Activated T-cell treated with anti-CD3 and anti-CD28 coated beads, Interleukin-2, amount 50 U/mL, for 4 hours (primary cell): ENCODE results near the gene CLRN2. TPM values are rescaled to one million over a fixed set of nuclear protein-coding genes. Genes with fewer than 3 reads are reported as not detected.

Experiments
- ATAC-seq, 2 donors: fragments of 200-7000 bp; cut with Tn5 transposase; one replicate each; pipeline ENCODE4 v1.10.0; 2021
- DNase-seq: peaks from one replicate; pipeline ENCODE4 v3.0.0-alpha.2; 2020
- H3K27me3 Mint-ChIP-seq: one replicate; pipeline ENCODE4 v1.8.0; 2021; ENCODE audit warnings: low read depth, mixed read lengths
- H3K36me3 Mint-ChIP-seq: one replicate; pipeline ENCODE4 v1.8.0; 2022; ENCODE audit warnings: mixed read lengths; ENCODE audit not compliant: insufficient read depth
- H3K4me1 Mint-ChIP-seq: one replicate; pipeline ENCODE4 v1.8.0; 2021; ENCODE audit warnings: low read depth, mixed read lengths
- H3K4me3 Mint-ChIP-seq: one replicate; pipeline ENCODE4 v1.8.0; 2021; ENCODE audit warnings: mild to moderate bottlenecking, moderate library complexity, mixed read lengths
- H3K9me3 Mint-ChIP-seq: one replicate; pipeline ENCODE4 v1.8.0; 2021; ENCODE audit warnings: mixed read lengths
- total RNA-seq, 3 donors: library from RNA; stranded (reverse); gene quantifications; one replicate each; pipeline ENCODE4 v1.2.1, GENCODE V29; 2021

The CLRN2 gene, protein sequence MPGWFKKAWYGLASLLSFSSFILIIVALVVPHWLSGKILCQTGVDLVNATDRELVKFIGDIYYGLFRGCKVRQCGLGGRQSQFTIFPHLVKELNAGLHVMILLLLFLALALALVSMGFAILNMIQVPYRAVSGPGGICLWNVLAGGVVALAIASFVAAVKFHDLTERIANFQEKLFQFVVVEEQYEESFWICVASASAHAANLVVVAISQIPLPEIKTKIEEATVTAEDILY
- not detected for total RNA-seq

GRCh38 chr4:17514865-17515264, at the start of gene CLRN2:
CLRN2 (plus strand) TSS chr4:17515165; CDS start chr4:17515267, 102 bp downstream.
- Mint-ChIP-seq H3K9me3 (no peaks in the 10 kb centered on the region), H3K27me3 (peaks cover 18% of the 10 kb centered on the region), H3K36me3 (peaks cover 1% of the 10 kb centered on the region), H3K4me3 (no peak within 1 kb of the TSS), H3K4me1 (peaks cover 19% of the 10 kb centered on the region)
- no peak for ATAC-seq
- no peak for DNase-seq

DNA sequence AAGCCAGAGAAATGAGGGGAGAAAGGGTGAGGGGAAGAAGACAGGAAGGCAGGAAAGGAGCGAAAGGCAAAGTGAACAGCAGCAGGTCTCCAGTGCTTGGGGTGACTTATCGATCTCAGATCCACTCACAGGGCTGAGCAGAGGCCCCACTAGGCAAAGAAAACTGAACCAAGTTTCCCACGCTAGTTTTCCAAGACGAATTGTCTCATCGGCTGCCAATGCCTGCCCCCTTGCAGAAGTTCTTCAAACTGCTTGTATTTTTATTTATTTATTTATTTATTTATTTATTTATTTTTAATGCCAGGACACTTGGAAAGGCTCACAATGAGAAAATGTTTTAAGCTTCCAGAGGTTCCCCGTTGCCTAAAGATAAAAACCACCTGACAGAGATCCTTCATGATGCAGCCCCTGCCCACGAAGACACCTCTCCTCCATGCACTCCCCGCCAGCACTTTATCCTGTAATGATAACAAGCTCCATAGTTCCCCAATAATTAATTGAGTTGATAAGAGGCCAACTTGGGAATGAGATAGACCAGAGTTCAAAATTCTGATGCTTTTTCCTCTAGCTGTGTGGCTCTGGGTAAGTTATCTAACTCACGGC, 46.2 kb upstream of the CLRN2 start:
- H3K4me3 Mint-ChIP-seq = no peak overlapping the region
- peaks cover 4% of the 10 kb centered on the region for H3K36me3 Mint-ChIP-seq
- ATAC-seq = no peak
- H3K4me1 Mint-ChIP-seq = no peaks in the 10 kb centered on the region
- no peaks in the 10 kb centered on the region for H3K9me3 Mint-ChIP-seq
- H3K27me3 Mint-ChIP-seq = no peaks in the 10 kb centered on the region
- no peak for DNase-seq

GRCh38 chr4:17469931-17470674, 44.9 kb upstream of the CLRN2 start:
- DNase-seq = no peak
- H3K4me3 Mint-ChIP-seq = no peak overlapping the region
- no peaks in the 10 kb centered on the region for H3K9me3 Mint-ChIP-seq
- H3K27me3 Mint-ChIP-seq = no peaks in the 10 kb centered on the region
- no peak for ATAC-seq
- H3K4me1 Mint-ChIP-seq = no peaks in the 10 kb centered on the region
- no peaks in the 10 kb centered on the region for H3K36me3 Mint-ChIP-seq

DNA sequence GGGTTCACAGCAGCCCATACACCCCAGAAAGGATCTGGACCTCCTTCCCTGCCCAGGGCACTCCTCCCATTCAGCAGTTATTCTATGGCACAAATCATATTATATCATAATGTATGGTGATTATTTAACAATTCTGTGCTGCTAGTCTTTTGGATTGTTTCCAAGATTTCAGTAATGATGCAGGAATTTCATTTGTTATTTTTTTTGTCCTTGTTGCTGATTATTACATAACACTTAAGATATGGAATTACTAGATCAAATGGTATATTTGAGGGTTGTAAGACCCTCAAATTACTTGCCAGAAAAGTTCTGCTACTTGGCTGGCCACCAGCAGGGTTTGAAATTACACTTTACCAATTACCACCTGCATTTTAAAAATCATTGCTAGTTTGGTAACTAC, 39.5 kb upstream of the CLRN2 start:
- DNase-seq (no peak), ATAC-seq (no peak)

GRCh38 chr4:17476853-17477252, 38.1 kb upstream of the CLRN2 start:
- H3K36me3 Mint-ChIP-seq = peaks cover 2% of the 10 kb centered on the region
- no peaks in the 10 kb centered on the region for H3K9me3 Mint-ChIP-seq
- DNase-seq (no peak), ATAC-seq (no peak)
- H3K4me3 Mint-ChIP-seq = no peak overlapping the region
- H3K4me1 Mint-ChIP-seq = peaks cover 2% of the 10 kb centered on the region
- H3K27me3 Mint-ChIP-seq = no peaks in the 10 kb centered on the region

More for the DNA sequence above, 39.5 kb upstream of the CLRN2 start:
- H3K4me3 Mint-ChIP-seq = no peak overlapping the region
- H3K36me3 Mint-ChIP-seq = peaks cover 2% of the 10 kb centered on the region
- H3K9me3 Mint-ChIP-seq = no peaks in the 10 kb centered on the region
- H3K27me3 Mint-ChIP-seq = no peaks in the 10 kb centered on the region
- H3K4me1 Mint-ChIP-seq = peaks cover 2% of the 10 kb centered on the region

DNA sequence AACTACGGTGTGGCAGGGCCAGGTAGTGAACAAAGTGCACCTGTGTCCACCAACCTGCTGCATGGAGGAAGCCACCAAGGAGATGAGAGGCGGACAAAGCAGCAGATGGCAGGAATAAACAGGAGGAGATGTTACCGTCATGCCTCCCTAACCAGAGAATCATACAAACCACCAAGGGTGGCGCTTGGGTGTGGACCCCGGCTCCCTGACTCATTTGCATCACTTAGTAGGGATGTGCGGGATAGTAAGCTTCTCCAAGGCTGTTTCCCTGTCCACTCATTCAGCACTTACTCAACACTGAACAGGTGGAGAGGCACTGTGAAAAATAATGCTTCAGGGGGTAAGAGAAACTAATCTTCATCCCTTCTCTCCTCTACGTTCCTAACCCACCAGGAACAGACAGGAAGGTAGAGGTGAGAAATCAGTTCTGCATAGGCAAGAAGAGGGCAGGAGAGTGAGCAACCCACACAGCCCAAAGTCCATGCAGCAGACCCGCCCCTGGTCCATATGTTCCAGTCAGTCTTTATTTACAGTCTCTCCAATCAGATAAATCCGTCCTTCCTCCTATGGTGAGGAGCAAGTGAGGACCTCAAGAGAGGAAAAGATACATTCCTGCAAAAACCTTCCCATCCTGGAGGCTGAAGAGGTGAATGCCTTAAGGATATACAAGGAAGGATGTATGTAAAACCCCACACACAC, 37.0 kb upstream of the CLRN2 start:
- peaks cover 2% of the 10 kb centered on the region for H3K36me3 Mint-ChIP-seq
- H3K9me3 Mint-ChIP-seq = no peaks in the 10 kb centered on the region
- DNase-seq (no peak), ATAC-seq (no peak)
- H3K4me1 Mint-ChIP-seq = peaks cover 2% of the 10 kb centered on the region
- H3K27me3 Mint-ChIP-seq = no peaks in the 10 kb centered on the region
- no peak overlapping the region for H3K4me3 Mint-ChIP-seq

DNA sequence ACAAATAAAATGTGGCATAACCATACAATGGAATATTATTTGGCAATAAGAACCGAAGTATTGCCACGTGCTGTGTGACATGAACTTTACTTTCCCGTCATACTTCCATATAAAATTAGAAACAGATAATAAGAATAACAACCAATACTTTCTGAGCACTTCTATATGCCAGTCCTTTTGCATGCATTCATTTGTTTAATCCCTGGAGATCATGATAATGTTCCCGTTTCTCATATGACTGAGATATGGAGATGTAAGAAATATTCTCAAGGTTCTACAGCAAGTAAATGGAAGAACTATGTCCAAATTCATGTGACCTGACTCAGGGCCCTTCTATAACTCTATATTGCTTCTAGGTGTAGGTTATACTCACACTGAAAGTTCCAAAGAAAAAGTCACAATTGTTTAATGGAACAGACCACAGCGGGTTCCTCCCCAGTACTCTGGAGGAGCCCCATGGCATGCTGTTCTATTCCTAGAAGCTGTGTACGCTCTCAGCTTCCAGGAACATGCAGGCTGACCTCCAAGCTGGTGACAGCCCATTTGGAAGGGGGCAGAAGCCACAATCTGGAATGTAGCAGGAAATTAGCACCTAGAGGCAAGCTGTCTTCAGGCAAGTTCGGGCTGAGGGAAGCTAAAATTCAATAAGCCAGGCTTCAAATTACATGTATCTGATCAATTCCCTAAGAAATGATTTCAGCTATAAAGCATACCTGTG, 34.6 kb upstream of the CLRN2 start:
- DNase-seq = no peak
- H3K36me3 Mint-ChIP-seq = peaks cover 8% of the 10 kb centered on the region
- ATAC-seq = no peak
- peaks cover 2% of the 10 kb centered on the region for H3K4me1 Mint-ChIP-seq
- no peaks in the 10 kb centered on the region for H3K9me3 Mint-ChIP-seq
- no peaks in the 10 kb centered on the region for H3K27me3 Mint-ChIP-seq
- H3K4me3 Mint-ChIP-seq = no peak overlapping the region

DNA sequence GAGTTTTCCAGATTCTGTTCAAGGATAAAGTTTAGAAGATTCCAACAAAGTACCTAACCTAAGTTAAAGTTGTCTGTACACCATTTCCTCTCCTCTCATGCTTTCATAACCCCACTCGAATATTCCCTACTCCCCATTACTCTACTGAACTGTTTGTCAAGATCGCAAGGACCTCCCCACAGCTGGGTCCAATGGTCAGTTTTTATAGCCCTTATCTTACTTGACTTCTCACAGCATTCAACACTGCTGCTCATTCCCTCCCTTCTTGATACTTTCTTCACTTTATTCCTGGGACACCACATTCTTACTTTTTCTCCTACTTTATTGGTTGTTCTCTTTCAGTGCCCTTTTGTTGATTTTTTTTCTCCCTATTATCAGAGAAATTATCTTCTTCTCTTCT, 34.0 kb upstream of the CLRN2 start:
- Mint-ChIP-seq H3K4me1 (peaks cover 2% of the 10 kb centered on the region), H3K9me3 (no peaks in the 10 kb centered on the region)
- no peak for DNase-seq

DNA sequence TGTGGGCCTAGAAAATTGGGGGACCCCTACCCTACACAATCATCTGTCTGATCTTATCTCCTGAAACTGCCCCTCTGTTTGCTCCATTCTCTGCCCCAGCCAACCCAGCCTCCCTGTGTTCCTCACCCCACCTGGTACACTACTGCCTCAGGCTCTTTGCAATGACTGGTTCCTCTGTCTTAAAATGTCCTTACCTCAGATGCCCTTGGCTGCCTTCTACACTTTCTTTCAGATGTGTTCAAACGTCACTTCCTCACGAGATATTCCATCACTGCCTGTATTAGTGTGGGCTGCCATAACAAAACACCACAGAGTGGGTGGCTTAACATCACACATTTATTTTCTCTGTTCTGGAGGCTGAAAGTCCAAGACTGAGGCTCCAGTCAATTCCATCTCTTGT, 32.2 kb upstream of the CLRN2 start:
- Mint-ChIP-seq H3K4me3 (no peak overlapping the region), H3K36me3 (peaks cover 18% of the 10 kb centered on the region), H3K9me3 (no peaks in the 10 kb centered on the region), H3K27me3 (no peaks in the 10 kb centered on the region), H3K4me1 (no peaks in the 10 kb centered on the region)
- DNase-seq (no peak), ATAC-seq (no peak)

More for the DNA sequence above, 34.0 kb upstream of the CLRN2 start:
- Mint-ChIP-seq H3K36me3 (peaks cover 11% of the 10 kb centered on the region), H3K4me3 (no peak overlapping the region), H3K27me3 (no peaks in the 10 kb centered on the region)
- no peak for ATAC-seq

DNA sequence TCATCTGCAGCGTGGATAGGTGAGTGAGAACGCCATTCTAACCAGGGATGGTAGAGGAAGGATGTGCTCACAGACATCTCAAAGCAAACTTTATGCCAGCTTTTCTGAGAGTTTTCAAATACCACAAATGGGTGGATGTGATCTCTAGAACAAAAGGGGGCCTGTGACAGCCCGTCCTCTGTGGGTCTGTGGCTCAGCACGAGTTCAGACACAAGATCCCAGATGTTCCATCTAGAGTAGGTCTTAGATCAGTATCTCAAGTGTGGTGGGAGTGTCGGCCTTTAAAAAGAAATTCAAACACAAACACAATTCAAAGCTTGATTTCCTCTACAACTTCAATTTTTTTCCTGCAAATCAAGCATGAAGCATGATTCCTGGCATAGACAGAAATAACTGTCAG, 25.8 kb upstream of the CLRN2 start:
- Mint-ChIP-seq H3K36me3 (peaks cover 46% of the 10 kb centered on the region), H3K9me3 (no peaks in the 10 kb centered on the region), H3K27me3 (no peaks in the 10 kb centered on the region), H3K4me3 (no peak overlapping the region), H3K4me1 (peaks cover under 1% of the 10 kb centered on the region)
- DNase-seq (no peak), ATAC-seq (no peak)

DNA sequence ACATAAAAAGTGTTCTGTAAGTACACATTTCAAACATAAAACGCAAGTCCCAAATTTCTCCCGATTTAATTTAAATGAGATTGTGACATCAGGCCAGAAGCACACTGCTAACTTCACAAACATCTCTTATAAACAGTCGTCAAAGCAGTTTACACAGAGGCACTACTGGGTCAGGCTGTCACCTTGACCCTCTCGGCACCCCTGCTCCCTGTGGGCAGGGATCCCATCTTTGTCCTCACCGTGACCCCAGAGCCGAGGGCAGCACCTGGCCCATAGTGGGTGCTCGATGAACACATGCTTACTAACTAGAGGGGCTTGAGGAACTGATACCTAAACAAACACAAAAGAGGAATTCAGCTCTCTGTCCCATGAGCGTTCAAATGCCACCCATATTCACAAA, 25.2 kb upstream of the CLRN2 start:
- Mint-ChIP-seq H3K27me3 (no peaks in the 10 kb centered on the region), H3K4me3 (no peak overlapping the region), H3K9me3 (no peaks in the 10 kb centered on the region), H3K4me1 (peaks cover 5% of the 10 kb centered on the region), H3K36me3 (peaks cover 46% of the 10 kb centered on the region)
- no peak for ATAC-seq
- no peak for DNase-seq

GRCh38 chr4:17490575-17491059, 24.3 kb upstream of the CLRN2 start:
- Mint-ChIP-seq H3K4me3 (no peak overlapping the region), H3K36me3 (peaks cover 38% of the 10 kb centered on the region), H3K4me1 (peaks cover 7% of the 10 kb centered on the region), H3K27me3 (no peaks in the 10 kb centered on the region), H3K9me3 (no peaks in the 10 kb centered on the region)
- DNase-seq (no peak), ATAC-seq (no peak)

DNA sequence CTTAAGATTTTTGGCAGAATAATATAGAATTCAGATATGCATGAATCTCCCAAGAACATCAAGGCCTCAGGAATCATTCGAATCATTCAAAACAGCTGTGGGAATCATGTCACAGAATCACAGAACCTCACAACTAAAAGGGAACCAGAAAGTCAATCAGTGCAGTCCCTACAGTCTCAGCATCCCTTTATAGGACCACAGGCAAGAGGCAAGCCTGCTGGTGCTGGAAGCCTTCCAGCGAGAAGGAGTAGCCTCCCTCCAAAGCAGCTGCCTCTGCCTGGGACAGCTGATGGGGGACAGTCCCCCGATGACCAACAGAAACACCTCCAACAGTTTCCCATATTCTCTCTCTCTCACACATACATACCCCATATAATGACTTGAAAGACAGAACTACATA, 23.8 kb upstream of the CLRN2 start:
- peaks cover 36% of the 10 kb centered on the region for H3K36me3 Mint-ChIP-seq
- no peak for ATAC-seq
- no peak for DNase-seq
- no peak overlapping the region for H3K4me3 Mint-ChIP-seq
- H3K4me1 Mint-ChIP-seq = peaks cover 7% of the 10 kb centered on the region
- H3K27me3 Mint-ChIP-seq = no peaks in the 10 kb centered on the region
- no peaks in the 10 kb centered on the region for H3K9me3 Mint-ChIP-seq
